A549 (cell line): Measurements from ENCODE around the gene SPTLC2. TPM values are rescaled to one million over a fixed set of nuclear protein-coding genes. Genes with fewer than 3 reads are reported as not detected.

Source experiments
- ATAC-seq, 2 experiments: fragments of 200-7000 bp in 1 of 2; fragments of >200 bp in 1 of 2; cut with Nextera tagmentation in 1 of 2; cut with Tn5 transposase in 1 of 2; 3 replicates each; pipeline versions ENCODE4 v1.8.0 to v1.9.1; 2018 to 2020; ENCODE audit warnings: mild to moderate bottlenecking in 1 of 2, moderate library complexity in 1 of 2
- CTCF ChIA-PET: fragments of 300-600 bp; sonication (Branson Sonifier 250); formaldehyde crosslinking; extraction: SDS; loops from one replicate; lab custom pipeline; 2021; ENCODE audit warnings: antibody characterized with exemption, inconsistent platforms; lab: Yijun Ruan, JAX
- POLR2A ChIA-PET: fragments of 350-600 bp; formaldehyde crosslinking; extraction: SDS; loops from one replicate; lab custom pipeline; 2021; ENCODE audit warnings: antibody characterized with exemption, inconsistent platforms; lab: Yijun Ruan, JAX
- DNase-seq, 2 experiments: peaks; one replicate each; pipeline versions ENCODE4 v3.0.0 to v3.0.0-alpha.2; 2011 to 2016; ENCODE audit warnings: low read depth in 1 of 2, low spot score in 1 of 2
- FAIRE-seq: peaks from 2 replicates; lab custom pipeline; 2011; peaks lifted over from hg19 to GRCh38; lab: Jason Lieb, UNC
- H3K27ac ChIP-seq, 2 experiments: fragments of >200 bp; sonication (Bioruptor Twin); formaldehyde crosslinking; 3 replicates each; pipeline ENCODE4 v1.5.1; 2016 to 2017
- H3K4me1 ChIP-seq: fragments of >200 bp; sonication (Bioruptor Twin); formaldehyde crosslinking; 3 replicates; pipeline ENCODE4 v1.6.1; 2016
- H3K4me2 ChIP-seq: fragments of >200 bp; sonication (Bioruptor Twin); formaldehyde crosslinking; 3 replicates; pipeline ENCODE4 v1.6.1; 2016
- H3K4me3 ChIP-seq: fragments of >200 bp; sonication (Bioruptor Twin); formaldehyde crosslinking; 3 replicates; pipeline ENCODE4 v1.5.1; 2016
- H3K9me3 ChIP-seq: fragments of >200 bp; sonication (Bioruptor Twin); formaldehyde crosslinking; 3 replicates; pipeline ENCODE4 v1.6.1; 2016
- ATOH8 ChIP-seq: fragments of 250-450 bp; sonication (Bioruptor Pico); IDR thresholded peaks from 2 replicates; pipeline ENCODE4 v1.5.0; 2020; ENCODE audit warnings: low read depth, mild to moderate bottlenecking, moderate library complexity
- BCL3 ChIP-seq: fragments of >200 bp; sonication (Bioruptor Twin); formaldehyde crosslinking; IDR thresholded peaks from 3 replicates; pipeline ENCODE4 v1.6.1; 2016
- CBX2 ChIP-seq: fragments of 200-600 bp; sonication (generic); IDR thresholded peaks from 2 replicates; pipeline ENCODE4 v1.6.1; 2016; ENCODE audit warnings: low read depth, mild to moderate bottlenecking, borderline replicate concordance
- CBX8 ChIP-seq: fragments of 200-600 bp; sonication (generic); IDR thresholded peaks from 2 replicates; pipeline ENCODE4 v1.6.1; 2016
- CEBPB ChIP-seq, 2 experiments: fragments of >200 bp in 1 of 2; sonication (Bioruptor Twin) in 1 of 2; formaldehyde crosslinking in 1 of 2; IDR thresholded peaks; 2 replicates each; pipeline ENCODE4 v1.6.1; 2012 to 2016
- CHD4 ChIP-seq: fragments of 200-600 bp; sonication (generic); IDR thresholded peaks from 2 replicates; pipeline ENCODE4 v1.6.1; 2016; ENCODE audit warnings: antibody characterized with exemption, mild to moderate bottlenecking, borderline replicate concordance
- E2F6 ChIP-seq: IDR thresholded peaks from 2 replicates; pipeline ENCODE4 v1.6.1; 2012; ENCODE audit warnings: low read depth, borderline replicate concordance
- EHF ChIP-seq: fragments of 250-450 bp; sonication (Bioruptor Pico); IDR thresholded peaks from 2 replicates; pipeline ENCODE4 v1.5.0; 2020; ENCODE audit warnings: mild to moderate bottlenecking
- EHMT2 ChIP-seq: fragments of 200-600 bp; sonication (generic); IDR thresholded peaks from 2 replicates; pipeline ENCODE4 v1.6.1; 2016; ENCODE audit warnings: antibody characterized with exemption, low read depth, mild to moderate bottlenecking, moderate library complexity
- ELK1 ChIP-seq: fragments of 150-350 bp; IDR thresholded peaks from 2 replicates; pipeline ENCODE4 v1.6.1; 2014; ENCODE audit warnings: low read depth, mild to moderate bottlenecking, low read length
- EP300 ChIP-seq, 2 experiments: fragments of >200 bp; sonication (Bioruptor Twin); formaldehyde crosslinking; IDR thresholded peaks; 2 replicates in 1 of 2; 3 replicates in 1 of 2; pipeline ENCODE4 v1.6.1; 2016 to 2017
- ESRRA ChIP-seq: fragments of 150-350 bp; IDR thresholded peaks from 2 replicates; pipeline ENCODE4 v1.6.1; 2014; ENCODE audit warnings: mild to moderate bottlenecking, low read length, borderline replicate concordance
- GATA3 ChIP-seq: IDR thresholded peaks from 2 replicates; pipeline ENCODE4 v1.6.1; 2012; ENCODE audit warnings: borderline replicate concordance
- HOXA7 ChIP-seq: fragments of 250-450 bp; sonication (Bioruptor Pico); IDR thresholded peaks from 2 replicates; pipeline ENCODE4 v1.5.0; 2020; ENCODE audit warnings: mild to moderate bottlenecking, moderate library complexity
- HOXB5 ChIP-seq: fragments of 250-450 bp; sonication (Bioruptor Pico); IDR thresholded peaks from 2 replicates; pipeline ENCODE4 v1.5.0; 2020; ENCODE audit warnings: mild to moderate bottlenecking, moderate library complexity
- JUN ChIP-seq, 2 experiments: fragments of >200 bp; sonication (Bioruptor Twin); formaldehyde crosslinking; IDR thresholded peaks; 2 replicates in 1 of 2; 3 replicates in 1 of 2; pipeline ENCODE4 v1.6.1; 2016 to 2017
- KDM5A ChIP-seq: fragments of 200-600 bp; sonication (generic); IDR thresholded peaks from 2 replicates; pipeline ENCODE4 v1.6.1; 2016; ENCODE audit warnings: antibody characterized with exemption, mild to moderate bottlenecking
- MAFK ChIP-seq: fragments of 450-650 bp; IDR thresholded peaks from 2 replicates; pipeline ENCODE4 v1.6.1; 2014; ENCODE audit not compliant: partially characterized antibody
- NPAS2 ChIP-seq: fragments of 250-450 bp; sonication (Bioruptor Pico); IDR thresholded peaks from 2 replicates; pipeline ENCODE4 v1.8.0; 2022; ENCODE audit warnings: mild to moderate bottlenecking, moderate library complexity, borderline replicate concordance
- NR3C1 ChIP-seq: fragments of >200 bp; sonication (Bioruptor Twin); formaldehyde crosslinking; IDR thresholded peaks from 3 replicates; pipeline ENCODE4 v1.6.1; 2017
- PHF8 ChIP-seq: fragments of 200-600 bp; sonication (generic); IDR thresholded peaks from 2 replicates; pipeline ENCODE4 v1.6.1; 2016; ENCODE audit warnings: low read depth, mild to moderate bottlenecking, antibody characterized with exemption, moderate library complexity, borderline replicate concordance
- RARB ChIP-seq: fragments of 250-450 bp; sonication (Bioruptor Pico); IDR thresholded peaks from 2 replicates; pipeline ENCODE4 v1.8.0; 2021; ENCODE audit warnings: mild to moderate bottlenecking, moderate library complexity
- RNF2 ChIP-seq: fragments of 200-600 bp; sonication (generic); IDR thresholded peaks from 2 replicates; pipeline ENCODE4 v1.6.1; 2016; ENCODE audit warnings: low read depth, mild to moderate bottlenecking, antibody characterized with exemption, moderate library complexity, borderline replicate concordance
- TP53 ChIP-seq: fragments of 250-450 bp; sonication (Bioruptor Pico); IDR thresholded peaks from 2 replicates; pipeline ENCODE4 v1.5.0; 2021; ENCODE audit warnings: mild to moderate bottlenecking, moderate library complexity
- ZNF302 ChIP-seq: fragments of 250-450 bp; sonication (Bioruptor Pico); IDR thresholded peaks from 2 replicates; pipeline ENCODE4 v1.9.0; 2021; ENCODE audit warnings: inconsistent platforms, mild to moderate bottlenecking, moderate library complexity
- WGBS: methylation state at CpG from one replicate; pipeline ENCODE4 v1.1.6; 2017; ENCODE audit errors: missing lambda C conversion rate; 5-methylcytosine and 5-hydroxymethylcytosine counted together
- polyA plus RNA-seq, 4 experiments: library from polyadenylated mRNA; depleted of rRNA in 3 of 4; stranded (reverse); fragments of >200 nt; fragmentation: RNase III in 1 of 4; extraction: RNeasy Plus Mini Kit Qiagen cat#74134 plus additional on column Dnase treatment in 1 of 4; gene quantifications; 2 replicates in 3 of 4; 3 replicates in 1 of 4; pipeline ENCODE4 v1.2.3, GENCODE V29; 2011 to 2017
- TF ChIP-seq, protein P1 (sequence below): fragments of >200 bp; sonication (Bioruptor Twin); formaldehyde crosslinking; IDR thresholded peaks from 2 replicates; pipeline ENCODE4 v1.6.1; 2016

Gene SPTLC2
- polyA plus RNA-seq, 2 of the 4 experiments (the other 2 are of a cell fraction): 17.2 to 30.9 TPM

DNA sequence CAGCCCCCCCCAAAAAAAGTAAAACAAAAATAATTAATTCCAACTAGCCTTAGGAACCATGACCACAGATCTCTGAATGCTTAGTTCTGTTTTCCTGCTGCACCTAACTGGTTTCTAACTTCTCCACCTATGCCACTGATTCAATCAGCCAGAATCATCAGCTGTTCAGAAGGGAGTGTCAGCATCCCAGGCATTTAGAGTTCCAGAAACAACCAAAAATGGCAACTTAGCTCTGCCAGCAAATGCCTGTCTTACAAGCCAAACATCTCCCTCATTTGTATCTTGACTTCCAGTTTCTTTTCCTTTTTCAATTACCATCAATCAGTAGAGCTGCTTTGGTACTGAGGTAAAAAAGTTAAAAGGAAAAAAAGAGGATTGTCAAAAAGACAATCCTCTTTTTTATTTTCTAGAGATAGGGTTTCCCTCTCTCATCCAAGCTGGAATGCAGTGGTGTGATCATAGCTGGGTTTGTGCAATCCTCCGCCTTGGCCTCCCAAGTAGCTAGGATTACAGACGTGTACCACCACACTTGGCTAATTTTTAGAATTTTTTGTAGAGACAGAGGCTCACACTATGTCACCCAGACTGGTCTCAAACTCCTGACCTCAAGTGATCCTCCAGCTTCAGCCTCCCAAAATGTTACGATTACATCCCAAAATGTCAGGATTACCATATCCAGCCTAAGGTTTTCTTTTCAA is 72.7 kb downstream of the SPTLC2 start (continued):
- no peak for TF ChIP-seq HOXB5 (CRISPR knock-in tag)
- no peak for TF ChIP-seq RNF2

- no peaks in the 10 kb centered on the region for H3K9me3 ChIP-seq
- H3K27ac ChIP-seq: no peak overlapping the region
- no peak overlapping the region for H3K4me2 ChIP-seq
- ChIA-PET CTCF (interaction anchor here (2.2 kb wide), 1 partner anchor 8 kb away, joined by 12 read pairs; no protein-coding TSS in a partner anchor), POLR2A (no interaction called here)
- no peak overlapping the region for H3K4me3 ChIP-seq
- DNase-seq (no peak), ATAC-seq (no peak), FAIRE-seq (no peak)
- WGBS: 83% methylated on average over 5 of the region's 5 CpGs
- TF ChIP-seq ZNF302 (CRISPR knock-in tag) (no peak), RARB (CRISPR knock-in tag) (no peak), ESRRA (no peak), ATOH8 (CRISPR knock-in tag) (no peak), KDM5A (no peak), HOXA7 (CRISPR knock-in tag) (no peak)
- no peaks in the 10 kb centered on the region for H3K4me1 ChIP-seq
Observed at GRCh38 chr14:77543240-77543551, 73.2 kb downstream of the SPTLC2 start.

- H3K27ac ChIP-seq: no peak overlapping the region
- 90% methylated on average over 11 of the region's 11 CpGs for WGBS
- TF ChIP-seq E2F6 (no peak), EHF (CRISPR knock-in tag) (no peak), CHD4 (no peak), CBX8 (no peak), MAFK (no peak), RARB (CRISPR knock-in tag) (no peak), NPAS2 (CRISPR knock-in tag) (no peak), CEBPB (IDR thresholded peaks at IDR 0.05) (no peak), EHMT2 (no peak), NR3C1 (no peak), EP300 (IDR thresholded peaks at IDR 0.05) (no peak), CBX2 (no peak), BCL3 (no peak), JUN (IDR thresholded peaks at IDR 0.05) (no peak), GATA3 (no peak), TP53 (no peak), ELK1 (no peak), PHF8 (no peak)
- TF ChIP-seq, protein P1, sequence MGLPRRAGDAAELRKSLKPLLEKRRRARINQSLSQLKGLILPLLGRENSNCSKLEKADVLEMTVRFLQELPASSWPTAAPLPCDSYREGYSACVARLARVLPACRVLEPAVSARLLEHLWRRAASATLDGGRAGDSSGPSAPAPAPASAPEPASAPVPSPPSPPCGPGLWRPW: no peak
- CTCF ChIA-PET: interaction anchor here (2.2 kb wide), 1 partner anchor 9 kb away, joined by 12 read pairs; no protein-coding TSS in a partner anchor
- ATAC-seq: no peak
- POLR2A ChIA-PET: no interaction called here
- H3K4me3 ChIP-seq: no peak overlapping the region
- no peak for DNase-seq
- no peaks in the 10 kb centered on the region for H3K9me3 ChIP-seq
- no peak overlapping the region for H3K4me2 ChIP-seq
- no peaks in the 10 kb centered on the region for H3K4me1 ChIP-seq
- FAIRE-seq: no peak
Observed at GRCh38 chr14:77542421-77543239, 73.8 kb downstream of the SPTLC2 start.
